GM21360 (cell line): ENCODE data around the gene RAB44.

ENCODE experiments used
- ATAC-seq: cut with Tn5 transposase; IDR thresholded peaks from one replicate; pipeline ENCODE4 v1.9.1; 2021; ENCODE audit warnings: mild to moderate bottlenecking, moderate library complexity; ENCODE audit not compliant: unreplicated experiment

The RAB44 gene

DNA sequence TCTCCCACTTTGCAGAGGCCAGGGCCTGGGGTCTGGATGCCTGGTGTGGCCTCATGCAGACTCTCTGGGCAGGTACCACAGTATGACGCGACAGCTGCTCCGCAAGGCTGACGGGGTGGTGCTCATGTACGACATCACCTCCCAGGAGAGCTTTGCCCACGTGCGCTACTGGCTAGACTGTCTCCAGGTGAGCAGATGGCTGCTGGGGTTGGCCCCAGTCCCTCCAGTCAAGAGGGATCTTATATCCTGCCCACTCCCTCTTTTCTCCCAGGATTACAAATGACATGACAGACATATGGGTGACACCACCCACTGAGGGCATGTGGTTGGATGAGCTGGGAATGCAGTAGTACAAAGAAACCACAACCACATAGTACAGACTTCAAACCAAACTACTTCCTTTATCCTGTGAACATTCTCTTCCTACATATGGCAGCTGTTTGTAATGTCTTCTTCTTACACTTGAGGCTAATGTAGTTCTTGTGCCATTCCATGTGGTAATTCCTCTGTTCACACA lies 29.9 kb downstream of the RAB44 start:
- no peak for ATAC-seq

DNA sequence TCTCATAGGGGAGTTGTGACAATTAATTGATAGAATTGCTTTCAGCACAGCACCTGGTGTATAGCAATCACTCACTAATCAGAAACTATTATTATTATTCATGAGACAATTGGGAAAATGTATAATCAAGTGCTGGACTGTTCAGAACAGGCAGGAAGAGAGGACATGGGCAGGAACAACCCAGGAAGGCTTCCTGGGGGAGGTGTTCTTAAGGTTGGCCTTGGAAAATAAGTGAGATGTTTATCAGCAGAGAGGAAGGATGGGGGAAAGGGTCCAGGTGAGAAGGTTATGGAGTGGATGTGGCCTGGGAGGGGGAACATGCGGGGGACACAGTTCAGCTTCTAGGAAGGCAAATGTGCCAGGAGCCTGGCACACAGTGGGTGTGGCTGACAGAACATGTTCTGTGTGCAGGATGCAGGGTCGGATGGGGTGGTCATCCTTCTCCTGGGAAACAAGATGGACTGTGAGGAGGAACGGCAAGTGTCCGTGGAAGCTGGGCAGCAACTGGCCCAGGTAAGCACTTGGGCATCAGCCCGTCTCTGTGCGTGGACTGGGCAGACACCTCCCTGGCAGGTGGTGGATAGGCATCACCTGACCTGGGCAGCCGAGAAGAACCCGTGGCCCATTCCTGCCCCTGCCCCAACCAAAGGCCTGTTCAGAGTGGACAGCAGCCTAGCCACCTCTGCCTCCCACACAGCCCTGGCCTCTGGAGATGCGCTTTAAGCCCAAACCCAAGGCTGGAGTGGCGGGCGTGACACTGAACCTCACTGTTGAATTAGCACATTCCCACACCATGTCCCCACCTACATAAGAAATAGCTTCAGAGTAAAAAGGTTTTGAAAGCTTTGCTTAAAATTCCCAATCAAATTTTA lies 30.9 kb downstream of the RAB44 start:
- ATAC-seq: no peak

DNA sequence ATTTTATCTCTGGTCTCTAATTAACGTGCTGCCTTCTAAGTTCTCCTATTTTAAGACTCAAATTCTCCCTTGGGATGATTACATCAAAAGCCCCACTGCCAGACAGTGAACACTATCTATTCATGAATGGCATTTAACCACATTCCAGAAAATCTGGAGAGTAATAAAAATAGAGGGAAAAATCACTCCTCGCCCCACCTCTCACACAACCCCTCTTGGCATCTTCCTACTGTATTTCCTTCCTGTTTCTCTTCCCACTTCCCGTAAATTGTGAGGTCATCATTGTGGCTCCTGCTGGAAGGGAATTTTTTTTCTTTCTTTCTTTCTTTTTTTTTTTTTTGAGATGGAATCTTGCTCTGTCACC lies 31.5 kb downstream of the RAB44 start:
- no peak for ATAC-seq

DNA sequence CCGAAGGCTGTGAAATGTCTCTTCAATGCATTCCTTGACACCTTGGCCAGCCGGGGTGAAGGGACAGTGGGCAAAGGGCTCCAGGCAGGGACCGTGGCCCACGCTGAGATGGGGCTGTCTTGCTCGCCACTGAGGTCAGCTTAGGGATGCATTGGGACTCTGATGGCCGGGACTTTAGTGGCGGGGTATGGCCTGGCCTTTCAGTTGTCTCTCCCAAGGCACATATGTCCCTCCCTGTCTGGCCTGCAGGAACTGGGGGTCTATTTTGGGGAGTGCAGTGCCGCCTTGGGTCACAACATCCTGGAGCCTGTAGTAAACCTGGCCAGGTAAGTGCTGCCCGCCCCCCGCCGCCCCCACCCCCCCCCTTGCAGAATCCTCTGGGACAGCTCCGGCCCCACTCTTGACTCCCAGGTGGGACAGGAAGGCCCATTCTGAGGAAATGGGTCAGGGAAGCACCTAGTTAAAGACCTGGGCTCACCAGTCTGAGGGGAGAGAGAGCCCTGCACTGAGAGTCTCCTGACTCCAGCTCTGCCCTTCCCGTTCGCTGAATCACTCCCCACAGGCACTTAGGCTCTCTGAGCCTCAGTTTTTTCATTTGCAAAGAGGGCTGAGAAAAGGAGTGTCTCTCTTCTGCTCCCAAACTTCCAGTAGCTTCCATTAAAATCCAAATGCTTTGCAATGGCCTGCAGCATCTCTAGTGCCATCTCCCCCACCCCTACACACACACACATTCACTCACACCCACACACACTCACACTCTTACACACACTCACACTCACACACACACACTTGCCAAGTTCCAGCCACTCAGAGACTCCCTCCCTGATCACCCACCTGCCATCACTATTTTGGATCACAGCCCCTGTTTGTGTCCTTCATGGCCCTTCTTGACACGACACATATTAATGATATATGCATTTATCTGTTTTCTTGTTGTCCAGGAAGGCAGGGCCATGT lies 33.1 kb downstream of the RAB44 start:
- no peak for ATAC-seq

DNA sequence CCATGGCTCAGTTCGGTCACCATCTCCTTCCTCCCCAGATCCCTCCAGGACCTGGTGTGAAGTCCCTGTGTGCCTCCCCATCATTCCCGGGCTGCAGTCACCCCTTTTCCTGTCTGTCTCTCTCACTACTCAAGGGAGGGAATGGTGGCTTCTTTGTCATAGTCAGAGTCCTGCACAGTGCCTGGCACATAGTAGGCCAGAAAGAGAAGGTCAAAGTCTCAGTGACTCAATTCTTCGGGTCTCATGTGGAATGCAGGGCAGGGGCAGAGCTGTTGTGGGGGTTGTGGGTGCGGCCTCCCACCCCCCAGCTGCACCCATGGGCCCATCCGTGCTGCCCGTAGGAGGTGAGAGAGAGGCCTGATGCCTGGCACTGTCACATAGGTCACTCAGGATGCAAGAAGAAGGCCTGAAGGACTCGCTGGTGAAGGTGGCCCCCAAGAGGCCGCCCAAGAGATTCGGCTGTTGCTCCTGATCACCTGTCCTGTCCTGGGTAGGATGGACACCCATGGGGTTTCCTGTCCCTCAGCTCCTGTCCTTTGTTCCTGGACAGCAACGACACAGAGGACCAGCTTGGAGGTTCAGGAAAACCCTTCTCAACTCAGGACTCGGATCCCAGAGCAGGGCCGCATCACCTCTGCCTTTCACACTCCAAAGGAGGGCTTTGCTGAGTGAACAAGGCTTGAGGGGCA lies 34.1 kb downstream of the RAB44 start:
- ATAC-seq: no peak

DNA sequence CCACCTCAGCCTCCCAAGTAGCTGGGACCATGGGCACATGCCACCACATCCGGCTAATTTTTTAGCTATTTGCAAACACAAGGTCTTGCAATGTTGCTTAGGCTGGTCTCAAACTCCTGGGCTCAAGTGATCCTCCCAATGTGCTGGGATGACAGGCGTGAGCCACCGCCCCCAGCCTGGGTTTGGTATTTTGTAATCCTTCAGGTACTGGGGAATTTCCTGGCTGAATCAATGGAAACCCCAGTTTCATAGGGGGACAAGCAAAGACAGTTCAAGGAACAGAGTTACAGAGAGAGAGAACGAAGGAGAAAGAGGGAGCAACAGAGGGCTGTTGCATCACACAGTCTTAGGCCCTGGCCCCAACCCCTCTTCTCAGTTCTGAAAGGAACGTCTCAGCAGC lies 35.7 kb downstream of the RAB44 start:
- no peak for ATAC-seq

DNA sequence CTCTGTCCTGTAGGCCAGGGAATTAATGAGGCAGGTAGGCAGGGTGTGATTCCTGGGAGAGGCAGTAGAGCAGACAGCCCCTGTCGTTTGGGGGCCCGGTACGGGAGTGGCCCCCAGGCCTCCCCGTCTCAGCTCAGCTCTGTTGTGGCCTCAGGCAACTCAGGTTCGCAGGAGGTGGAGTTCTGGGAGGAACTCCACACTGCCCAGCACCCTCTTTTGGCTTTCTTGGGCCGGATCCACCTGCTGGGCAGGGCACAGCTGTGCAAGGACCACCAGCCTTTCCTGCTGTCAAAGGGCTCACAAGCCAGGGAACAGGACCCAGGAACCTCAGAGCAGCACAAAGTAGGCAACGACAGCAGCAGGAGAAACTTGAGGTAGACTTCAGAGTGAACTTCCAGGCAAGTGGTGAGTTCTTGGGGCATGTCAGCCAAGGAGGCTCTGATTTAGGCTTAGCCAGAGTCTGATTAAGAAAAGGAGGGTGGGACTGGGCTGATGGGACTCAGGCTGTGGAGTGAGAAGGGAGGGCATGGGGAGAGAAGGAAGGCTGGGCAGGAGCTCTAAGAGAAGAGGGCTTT lies 36.9 kb downstream of the RAB44 start:
- ATAC-seq: no peak

DNA sequence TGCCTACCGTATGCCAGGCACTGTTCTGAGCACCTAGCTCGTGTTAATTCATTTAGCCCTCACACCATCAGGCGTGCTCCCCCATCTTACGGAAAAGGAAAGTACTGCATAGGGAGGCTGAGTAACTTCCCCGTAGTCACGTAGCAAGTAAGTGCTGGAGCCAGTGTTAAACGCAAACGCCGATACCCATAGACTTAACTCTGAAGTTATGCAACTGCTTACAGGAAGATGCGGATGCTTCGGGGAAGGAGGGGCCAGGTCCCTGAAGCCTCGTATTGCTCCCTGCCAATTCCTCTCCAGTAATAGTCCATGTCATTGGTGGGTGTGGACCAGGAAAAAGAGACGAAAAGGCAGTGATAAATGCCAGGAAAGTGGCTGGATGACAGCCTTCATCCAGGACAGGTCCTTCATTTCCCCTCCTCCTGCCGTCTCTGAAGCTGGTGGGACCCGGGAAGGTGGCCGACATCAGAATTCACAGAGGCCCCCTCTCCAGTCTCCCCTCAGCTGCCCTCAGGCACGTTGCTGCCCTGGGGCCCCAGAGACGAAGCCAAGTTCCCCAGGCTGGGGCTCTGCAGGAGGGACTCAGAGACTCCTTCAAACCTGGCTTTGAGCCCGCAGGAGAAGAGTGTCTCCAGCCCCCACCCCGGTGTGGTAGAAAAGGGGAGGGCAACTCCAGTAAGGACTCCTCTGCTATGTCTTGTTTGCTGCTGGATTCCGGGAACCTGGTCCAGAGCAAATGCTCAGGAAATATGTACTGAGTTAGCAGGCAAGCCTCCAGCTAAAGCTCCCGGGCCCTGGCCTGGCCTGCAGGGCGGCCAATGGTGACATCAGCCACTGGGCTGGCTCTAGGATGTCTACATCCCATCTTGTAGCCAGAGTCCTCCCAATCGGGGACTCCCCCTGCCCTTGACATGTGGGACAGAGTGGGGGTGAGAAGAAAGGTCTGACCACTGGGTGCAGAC lies 37.8 kb downstream of the RAB44 start:
- ATAC-seq: no peak

DNA sequence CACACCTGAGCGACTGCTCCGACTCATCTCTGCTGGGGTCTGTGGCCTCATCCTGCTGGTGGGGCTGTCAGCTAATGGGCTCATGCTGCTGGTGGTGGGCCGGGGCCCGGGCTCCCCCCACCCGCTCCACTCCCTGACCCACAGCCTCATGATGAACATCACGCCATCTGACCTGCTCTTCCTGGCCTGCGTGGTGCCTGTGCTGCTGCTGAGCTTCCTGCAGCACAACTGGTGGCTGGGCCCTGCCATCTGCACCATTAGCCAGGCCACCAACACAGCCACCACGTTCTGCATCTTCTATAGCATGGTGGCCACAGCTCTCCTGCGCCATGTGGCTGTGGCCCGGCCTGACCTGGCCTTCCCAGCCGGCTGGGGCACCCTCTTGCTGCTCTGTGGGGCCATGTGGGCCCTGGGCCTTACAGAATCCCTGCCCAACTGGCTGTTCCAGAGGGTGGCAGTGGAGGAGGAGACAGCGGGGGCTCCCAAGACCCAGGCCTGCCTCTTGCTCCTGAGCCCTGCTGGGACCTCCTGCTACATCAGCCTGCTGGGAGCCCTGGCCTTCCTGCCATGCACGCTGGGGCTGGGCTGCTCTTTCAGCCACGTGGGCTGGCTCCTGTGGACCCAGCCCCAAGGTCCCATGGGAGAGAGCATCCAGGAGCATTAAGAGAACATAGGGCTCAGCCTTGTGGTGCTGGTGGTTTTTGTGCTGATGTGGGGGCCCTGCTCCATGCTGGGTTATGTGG lies 39.6 kb downstream of the RAB44 start:
- no peak for ATAC-seq

DNA sequence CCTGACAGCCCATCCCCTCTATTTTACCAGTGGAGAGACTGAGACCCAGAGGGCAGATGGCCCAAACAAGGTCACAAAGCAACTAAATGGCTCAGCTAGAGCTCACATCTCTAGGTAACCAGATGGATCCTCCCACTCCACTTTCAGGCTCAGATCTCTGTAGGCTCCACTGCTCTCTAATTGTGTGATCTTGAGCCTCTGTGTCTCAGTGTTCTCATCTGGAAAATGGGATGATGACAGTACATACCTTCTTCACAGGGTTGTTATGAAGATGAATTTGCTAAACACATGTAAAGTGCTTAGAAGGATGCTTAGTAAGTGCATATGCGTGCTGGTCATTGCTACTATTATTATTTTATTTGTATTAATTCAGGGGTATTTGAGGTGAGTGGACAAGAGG lies 40.5 kb downstream of the RAB44 start:
- no peak for ATAC-seq

DNA sequence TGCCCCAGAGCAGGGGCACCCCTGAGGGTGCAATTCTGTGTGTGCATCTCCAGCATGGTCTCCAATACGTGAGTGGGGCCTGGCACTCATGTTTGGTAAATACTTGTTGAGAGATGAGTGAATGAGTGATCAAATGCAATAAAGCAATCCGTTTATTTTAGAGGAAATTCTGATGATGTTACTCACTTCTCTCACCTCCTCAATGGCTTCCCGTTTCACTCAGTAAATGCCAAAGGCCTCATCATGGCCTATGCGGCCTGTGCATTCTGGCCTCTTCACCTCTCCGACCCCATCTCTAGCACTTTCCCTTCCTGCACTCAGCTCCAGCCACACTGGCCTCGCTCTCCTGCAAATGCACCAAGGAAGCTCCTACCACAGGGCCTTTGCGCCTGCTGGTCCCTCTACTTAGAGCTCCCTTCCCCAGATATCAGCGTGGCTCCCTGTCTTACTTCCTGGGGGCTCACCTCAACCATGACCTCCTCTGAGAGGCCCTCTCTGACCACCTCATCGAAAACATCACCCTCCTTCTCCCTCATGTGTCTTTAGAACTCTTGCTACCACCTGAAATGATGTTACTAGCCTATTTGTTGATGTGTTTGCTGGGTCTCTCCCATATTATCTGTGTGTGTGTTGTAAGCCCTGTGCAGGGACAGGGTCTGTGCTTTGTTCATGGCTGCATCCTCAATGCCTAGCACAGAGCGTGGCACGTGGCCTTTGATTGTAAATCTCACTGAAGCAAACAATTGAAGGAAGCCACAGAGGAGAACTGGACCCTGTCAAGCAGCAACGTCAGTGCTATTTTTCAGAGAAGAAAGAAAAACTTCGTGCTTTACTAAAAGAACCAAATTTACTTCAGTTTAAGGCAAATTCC lies 42.6 kb downstream of the RAB44 start:
- ATAC-seq: no peak

DNA sequence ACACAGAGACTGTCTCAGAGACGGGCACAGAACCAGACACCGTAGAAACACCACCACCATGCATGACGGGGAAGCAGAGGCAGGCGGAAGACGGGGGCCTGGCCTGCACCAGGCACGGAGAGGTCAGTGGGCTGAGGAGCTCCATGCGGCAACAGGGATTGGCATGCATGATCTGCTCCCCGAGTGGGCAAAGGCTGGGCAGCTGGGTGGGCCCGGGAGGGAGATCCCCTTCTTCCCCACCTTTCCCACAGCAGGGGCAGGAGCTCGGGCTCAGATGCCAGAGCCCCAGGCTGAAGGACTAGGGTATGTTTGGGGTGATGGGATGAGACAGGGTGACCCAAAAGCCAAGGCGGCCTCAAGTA lies 43.2 kb downstream of the RAB44 start:
- ATAC-seq: no peak

DNA sequence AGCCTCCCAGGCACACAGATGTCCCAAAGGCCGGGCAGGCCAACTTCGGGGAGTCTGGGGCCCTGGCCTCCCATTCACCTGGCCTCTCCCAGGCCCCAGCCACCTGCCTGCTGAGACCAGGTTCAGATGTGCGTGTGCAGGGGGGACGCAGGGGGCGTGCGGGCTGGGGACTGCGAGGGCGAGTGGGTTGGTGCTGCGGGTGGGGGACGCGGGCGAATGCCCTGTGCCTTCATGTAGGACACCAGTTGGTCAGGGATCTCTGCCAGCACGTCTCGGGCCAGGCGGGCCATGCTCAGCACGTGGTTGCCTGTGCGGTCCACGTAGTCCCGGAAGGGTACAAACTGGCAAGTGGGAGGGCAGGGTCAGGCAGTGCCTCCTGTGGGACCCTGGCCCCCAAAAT lies 44.5 kb downstream of the RAB44 start:
- no peak for ATAC-seq

DNA sequence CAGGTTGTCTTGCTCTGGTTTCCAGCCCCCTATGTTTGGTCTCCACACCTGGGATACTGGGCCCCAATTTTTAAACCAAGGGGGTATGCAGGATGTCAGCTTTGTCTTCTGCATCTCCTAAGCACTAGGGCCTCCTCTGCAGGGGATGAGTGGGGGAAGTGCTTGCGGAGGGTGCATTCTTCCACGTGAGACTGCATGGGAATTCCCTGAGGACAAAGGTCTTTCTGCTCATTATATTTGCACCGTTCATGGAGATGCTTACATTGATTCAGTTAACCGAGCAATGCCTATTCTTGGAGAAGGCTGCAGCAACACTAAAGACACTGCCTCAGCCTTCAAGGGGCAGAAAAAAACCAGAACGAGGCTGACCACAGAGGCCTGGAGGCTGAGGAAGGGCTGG lies 45.4 kb downstream of the RAB44 start:
- no peak for ATAC-seq

DNA sequence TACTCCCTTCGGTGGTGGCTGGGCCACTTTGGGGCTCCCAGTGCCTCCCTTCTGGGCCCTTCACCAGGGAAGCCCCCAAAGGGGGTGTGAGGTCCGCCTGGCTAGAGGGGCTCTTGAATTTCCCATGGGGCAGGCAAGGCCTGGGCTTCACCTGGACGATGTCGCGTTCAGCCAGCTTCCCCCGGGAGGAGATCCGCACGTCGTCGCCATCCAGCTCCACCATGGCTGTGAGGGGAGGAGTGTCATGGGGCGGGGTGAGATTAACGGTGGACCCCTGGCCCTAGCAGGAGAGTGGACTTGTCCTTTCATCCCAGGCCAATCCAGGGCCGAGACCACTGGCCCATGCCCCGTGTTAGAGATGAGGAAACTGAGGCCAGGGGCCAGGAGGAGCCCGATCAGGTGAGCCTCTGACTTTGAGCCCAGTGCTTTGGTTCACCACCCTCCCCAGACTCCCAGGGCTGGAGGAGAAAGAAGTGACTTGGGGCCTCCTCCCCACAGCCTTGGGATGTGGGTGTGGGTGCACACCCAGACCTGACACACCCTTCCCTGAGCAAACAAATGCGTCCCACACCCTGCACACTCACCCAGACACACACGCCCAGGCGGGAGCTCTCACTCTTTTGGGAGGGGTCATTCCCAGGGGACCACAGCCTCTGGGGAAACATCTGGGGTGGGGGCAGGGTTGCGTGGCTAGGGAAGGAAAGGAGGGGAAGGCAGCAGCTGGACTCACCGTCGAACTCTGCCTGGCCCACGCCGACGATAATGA lies 46.1 kb downstream of the RAB44 start:
- ATAC-seq: no peak

DNA sequence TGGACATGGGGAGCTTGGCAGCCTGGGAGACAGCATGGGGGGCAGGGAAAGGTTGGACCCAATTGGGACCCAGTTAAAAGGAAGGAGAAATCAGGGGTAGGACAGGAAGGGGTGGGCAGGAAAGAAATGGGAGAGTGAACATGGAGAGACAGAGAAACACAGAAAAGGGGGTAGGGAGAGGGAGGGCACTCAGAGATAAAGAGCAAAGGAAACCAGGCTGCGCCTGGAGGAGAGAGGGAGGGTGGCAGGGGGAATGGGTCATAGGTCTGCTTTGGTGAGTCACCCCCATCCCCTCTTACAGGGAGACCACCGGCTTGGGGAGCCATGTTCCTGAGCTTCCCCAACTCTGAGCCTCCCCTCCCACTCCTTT lies 46.7 kb downstream of the RAB44 start:
- ATAC-seq: no peak

DNA sequence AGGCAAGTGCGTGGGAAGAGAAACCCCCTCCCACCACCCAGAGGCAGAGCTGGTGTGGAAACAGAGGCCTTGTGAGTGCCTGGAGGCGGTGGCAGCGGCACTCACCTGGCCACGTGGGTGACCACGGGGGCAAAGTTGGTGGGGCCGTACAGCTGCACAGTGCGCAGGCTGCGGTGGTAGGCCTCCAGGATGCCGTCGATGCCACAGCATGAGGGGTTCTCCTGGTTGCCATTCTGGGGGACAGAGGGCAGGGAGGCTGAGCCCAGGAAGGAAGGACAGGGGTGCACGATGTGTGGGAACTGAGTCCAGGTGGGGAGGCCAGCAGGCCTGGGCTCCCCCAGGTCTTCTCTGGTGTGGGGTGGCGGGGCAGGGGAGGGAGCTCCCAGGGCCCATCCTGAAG lies 47.7 kb downstream of the RAB44 start:
- ATAC-seq: no peak
